GM12892 (cell line): ENCODE data around the gene ARFGAP2.

Experiments used
- DNase-seq: peaks from one replicate; pipeline ENCODE4 v3.0.0; 2011; ENCODE audit not compliant: insufficient read length
- FAIRE-seq: peaks from 2 replicates; lab custom pipeline; 2011; peaks lifted over from hg19 to GRCh38; lab: Jason Lieb, UNC
- POLR2A ChIP-seq: IDR thresholded peaks from 2 replicates; pipeline ENCODE4 v1.6.1; 2011; ENCODE audit warnings: low read depth, low read length, control low read depth
- POLR2AphosphoS5 ChIP-seq: IDR thresholded peaks from 2 replicates; pipeline ENCODE4 v1.6.1; 2011; ENCODE audit warnings: low read depth, low read length, control low read depth
- TAF1 ChIP-seq: IDR thresholded peaks from 2 replicates; pipeline ENCODE4 v1.6.1; 2011; ENCODE audit warnings: low read depth, mild to moderate bottlenecking, control low read depth, low read length, borderline replicate concordance

ARFGAP2 gene

GRCh38 chr11:47186076-47186699 is 9.5 kb upstream of the ARFGAP2 start, which contains the start of gene PACSIN3:
PACSIN3 (minus strand) TSS chr11:47186434; CDS start chr11:47182727, 3,707 bp downstream.
- FAIRE-seq (no peak), DNase-seq (peak; percentile 70)

GRCh38 chr11:47185305-47186075 is 8.8 kb upstream of the ARFGAP2 start:
- DNase-seq (no peak), FAIRE-seq (no peak)
- TF ChIP-seq TAF1 = no peak
- TF ChIP-seq POLR2A = no peak
- no peak for TF ChIP-seq POLR2AphosphoS5

More at GRCh38 chr11:47186076-47186699, 9.5 kb upstream of the ARFGAP2 start, which contains the start of gene PACSIN3:
- TF ChIP-seq POLR2A (no peak), TAF1 (no peak), POLR2AphosphoS5 (no peak)

- FAIRE-seq = no peak
- DNase-seq = no peak
- TF ChIP-seq POLR2AphosphoS5 (no peak), POLR2A (no peak), TAF1 (no peak)
These were observed 8.1 kb upstream of the ARFGAP2 start for GRCh38 chr11:47184711-47185304.

- DNase-seq (no peak), FAIRE-seq (no peak)
- TF ChIP-seq TAF1 (no peak), POLR2A (no peak), POLR2AphosphoS5 (no peak)
These were observed 7.3 kb upstream of the ARFGAP2 start for GRCh38 chr11:47183969-47184368.

- TF ChIP-seq POLR2A (no peak), TAF1 (no peak), POLR2AphosphoS5 (no peak)
- DNase-seq (no peak), FAIRE-seq (no peak)
These were observed 6.6 kb upstream of the ARFGAP2 start for GRCh38 chr11:47183031-47183856.

GRCh38 chr11:47182380-47182779 is 5.7 kb upstream of the ARFGAP2 start:
- no peak for DNase-seq
- TF ChIP-seq TAF1 = no peak
- TF ChIP-seq POLR2A = no peak
- TF ChIP-seq POLR2AphosphoS5 = no peak
- FAIRE-seq = no peak

GRCh38 chr11:47181271-47181670 is 4.6 kb upstream of the ARFGAP2 start:
- DNase-seq (no peak), FAIRE-seq (no peak)
- TF ChIP-seq POLR2AphosphoS5 (no peak), POLR2A (no peak), TAF1 (no peak)

- DNase-seq (no peak), FAIRE-seq (no peak)
- TF ChIP-seq POLR2AphosphoS5 (no peak), TAF1 (no peak), POLR2A (no peak)
These were observed 3.5 kb upstream of the ARFGAP2 start for GRCh38 chr11:47180006-47180787.

GRCh38 chr11:47179655-47179991 is 2.9 kb upstream of the ARFGAP2 start:
- DNase-seq (peak; percentile 65), FAIRE-seq (peak; percentile 80)
- TF ChIP-seq TAF1 (no peak), POLR2AphosphoS5 (no peak), POLR2A (no peak)
